ENCODE data around the gene TENM4.

The TENM4 gene

GRCh38 chr11:79068356-79068755 lies 372.5 kb downstream of the TENM4 start:
- Histone ChIP-seq H3K4me1 (ENCODE audit: control insufficient read depth in 1 of 2, insufficient read depth in 2 of 2, low read length in 2 of 2) (no peaks in the 10 kb centered on the region), H3K27ac (ENCODE audit: low read depth, low read length) (no peak overlapping the region), H3K9me3 (ENCODE audit: control insufficient read depth in 1 of 2, low read length in 2 of 2) (no peaks in the 10 kb centered on the region)

GRCh38 chr11:79067352-79067679 lies 373.5 kb downstream of the TENM4 start:
- no peaks in the 10 kb centered on the region for H3K4me1 ChIP-seq (ENCODE audit: control insufficient read depth in 1 of 2, insufficient read depth in 2 of 2, low read length in 2 of 2)
- H3K9me3 ChIP-seq (ENCODE audit: control insufficient read depth in 1 of 2, low read length in 2 of 2): no peaks in the 10 kb centered on the region
- no peak overlapping the region for H3K9ac ChIP-seq (ENCODE audit: low read depth in 1 of 2, low read length in 2 of 2)
- H3K27me3 ChIP-seq (ENCODE audit: control insufficient read depth in 1 of 2, insufficient read depth in 2 of 2, low read length in 2 of 2): no peaks in the 10 kb centered on the region
- no peaks in the 10 kb centered on the region for H3K36me3 ChIP-seq (ENCODE audit: control insufficient read depth in 1 of 2, insufficient read depth in 2 of 2, low read length in 2 of 2)
- no peak overlapping the region for H3K4me3 ChIP-seq (ENCODE audit: low read depth in 1 of 2, low read length in 2 of 2)
- H3K27ac ChIP-seq (ENCODE audit: low read depth, low read length): no peak overlapping the region

More at GRCh38 chr11:79068356-79068755, 372.5 kb downstream of the TENM4 start:
- no peaks in the 10 kb centered on the region for H3K36me3 ChIP-seq (ENCODE audit: control insufficient read depth in 1 of 2, insufficient read depth in 2 of 2, low read length in 2 of 2)
- no peak overlapping the region for H3K4me3 ChIP-seq (ENCODE audit: low read depth in 1 of 2, low read length in 2 of 2)
- H3K9ac ChIP-seq (ENCODE audit: low read depth in 1 of 2, low read length in 2 of 2): no peak overlapping the region
- no peaks in the 10 kb centered on the region for H3K27me3 ChIP-seq (ENCODE audit: control insufficient read depth in 1 of 2, insufficient read depth in 2 of 2, low read length in 2 of 2)

GRCh38 chr11:79066456-79067351 lies 374.1 kb downstream of the TENM4 start:
- Histone ChIP-seq H3K4me3 (ENCODE audit: low read depth in 1 of 2, low read length in 2 of 2) (no peak overlapping the region), H3K27ac (ENCODE audit: low read depth, low read length) (no peak overlapping the region)

GRCh38 chr11:79062814-79063762 lies 377.7 kb downstream of the TENM4 start:
- Histone ChIP-seq H3K27me3 (ENCODE audit: control insufficient read depth in 1 of 2, insufficient read depth in 2 of 2, low read length in 2 of 2) (no peaks in the 10 kb centered on the region), H3K4me1 (ENCODE audit: control insufficient read depth in 1 of 2, insufficient read depth in 2 of 2, low read length in 2 of 2) (no peaks in the 10 kb centered on the region), H3K4me3 (ENCODE audit: low read depth in 1 of 2, low read length in 2 of 2) (no peak overlapping the region), H3K9ac (ENCODE audit: low read depth in 1 of 2, low read length in 2 of 2) (no peak overlapping the region), H3K36me3 (ENCODE audit: control insufficient read depth in 1 of 2, insufficient read depth in 2 of 2, low read length in 2 of 2) (no peaks in the 10 kb centered on the region), H3K27ac (ENCODE audit: low read depth, low read length) (no peak overlapping the region), H3K9me3 (ENCODE audit: control insufficient read depth in 1 of 2, low read length in 2 of 2) (no peaks in the 10 kb centered on the region)

More at GRCh38 chr11:79066456-79067351, 374.1 kb downstream of the TENM4 start:
- H3K36me3 ChIP-seq (ENCODE audit: control insufficient read depth in 1 of 2, insufficient read depth in 2 of 2, low read length in 2 of 2): no peaks in the 10 kb centered on the region
- H3K4me1 ChIP-seq (ENCODE audit: control insufficient read depth in 1 of 2, insufficient read depth in 2 of 2, low read length in 2 of 2): no peaks in the 10 kb centered on the region
- no peaks in the 10 kb centered on the region for H3K9me3 ChIP-seq (ENCODE audit: control insufficient read depth in 1 of 2, low read length in 2 of 2)
- H3K27me3 ChIP-seq (ENCODE audit: control insufficient read depth in 1 of 2, insufficient read depth in 2 of 2, low read length in 2 of 2): no peaks in the 10 kb centered on the region
- no peak overlapping the region for H3K9ac ChIP-seq (ENCODE audit: low read depth in 1 of 2, low read length in 2 of 2)

- Histone ChIP-seq H3K36me3 (ENCODE audit: control insufficient read depth in 1 of 2, insufficient read depth in 2 of 2, low read length in 2 of 2) (no peaks in the 10 kb centered on the region), H3K27ac (ENCODE audit: low read depth, low read length) (no peak overlapping the region), H3K4me1 (ENCODE audit: control insufficient read depth in 1 of 2, insufficient read depth in 2 of 2, low read length in 2 of 2) (no peaks in the 10 kb centered on the region), H3K9me3 (ENCODE audit: control insufficient read depth in 1 of 2, low read length in 2 of 2) (no peaks in the 10 kb centered on the region), H3K4me3 (ENCODE audit: low read depth in 1 of 2, low read length in 2 of 2) (no peak overlapping the region), H3K9ac (ENCODE audit: low read depth in 1 of 2, low read length in 2 of 2) (no peak overlapping the region), H3K27me3 (ENCODE audit: control insufficient read depth in 1 of 2, insufficient read depth in 2 of 2, low read length in 2 of 2) (no peaks in the 10 kb centered on the region)
Observed at GRCh38 chr11:79060081-79060953, 380.5 kb downstream of the TENM4 start.

GRCh38 chr11:79059141-79059540 lies 381.7 kb downstream of the TENM4 start:
- Histone ChIP-seq H3K36me3 (ENCODE audit: control insufficient read depth in 1 of 2, insufficient read depth in 2 of 2, low read length in 2 of 2) (no peaks in the 10 kb centered on the region), H3K4me1 (ENCODE audit: control insufficient read depth in 1 of 2, insufficient read depth in 2 of 2, low read length in 2 of 2) (no peaks in the 10 kb centered on the region), H3K9ac (ENCODE audit: low read depth in 1 of 2, low read length in 2 of 2) (no peak overlapping the region), H3K27ac (ENCODE audit: low read depth, low read length) (no peak overlapping the region), H3K27me3 (ENCODE audit: control insufficient read depth in 1 of 2, insufficient read depth in 2 of 2, low read length in 2 of 2) (no peaks in the 10 kb centered on the region), H3K9me3 (ENCODE audit: control insufficient read depth in 1 of 2, low read length in 2 of 2) (no peaks in the 10 kb centered on the region), H3K4me3 (ENCODE audit: low read depth in 1 of 2, low read length in 2 of 2) (no peak overlapping the region)

GRCh38 chr11:79055856-79056631 lies 384.8 kb downstream of the TENM4 start:
- Histone ChIP-seq H3K36me3 (ENCODE audit: control insufficient read depth in 1 of 2, insufficient read depth in 2 of 2, low read length in 2 of 2) (no peaks in the 10 kb centered on the region), H3K9me3 (ENCODE audit: control insufficient read depth in 1 of 2, low read length in 2 of 2) (no peaks in the 10 kb centered on the region), H3K9ac (ENCODE audit: low read depth in 1 of 2, low read length in 2 of 2) (no peak overlapping the region), H3K27me3 (ENCODE audit: control insufficient read depth in 1 of 2, insufficient read depth in 2 of 2, low read length in 2 of 2) (no peaks in the 10 kb centered on the region), H3K4me3 (ENCODE audit: low read depth in 1 of 2, low read length in 2 of 2) (no peak overlapping the region), H3K4me1 (ENCODE audit: control insufficient read depth in 1 of 2, insufficient read depth in 2 of 2, low read length in 2 of 2) (no peaks in the 10 kb centered on the region), H3K27ac (ENCODE audit: low read depth, low read length) (no peak overlapping the region)

GRCh38 chr11:79054636-79055035 lies 386.2 kb downstream of the TENM4 start:
- H3K36me3 ChIP-seq (ENCODE audit: control insufficient read depth in 1 of 2, insufficient read depth in 2 of 2, low read length in 2 of 2): no peaks in the 10 kb centered on the region
- H3K9ac ChIP-seq (ENCODE audit: low read depth in 1 of 2, low read length in 2 of 2): no peak overlapping the region
- no peaks in the 10 kb centered on the region for H3K9me3 ChIP-seq (ENCODE audit: control insufficient read depth in 1 of 2, low read length in 2 of 2)
- H3K4me3 ChIP-seq (ENCODE audit: low read depth in 1 of 2, low read length in 2 of 2): no peak overlapping the region
- H3K27ac ChIP-seq (ENCODE audit: low read depth, low read length): no peak overlapping the region
- H3K4me1 ChIP-seq (ENCODE audit: control insufficient read depth in 1 of 2, insufficient read depth in 2 of 2, low read length in 2 of 2): peaks cover 0 to under 1% of the 10 kb centered on the region in 2 donors
- no peaks in the 10 kb centered on the region for H3K27me3 ChIP-seq (ENCODE audit: control insufficient read depth in 1 of 2, insufficient read depth in 2 of 2, low read length in 2 of 2)

- Histone ChIP-seq H3K36me3 (ENCODE audit: control insufficient read depth in 1 of 2, insufficient read depth in 2 of 2, low read length in 2 of 2) (no peaks in the 10 kb centered on the region), H3K9me3 (ENCODE audit: control insufficient read depth in 1 of 2, low read length in 2 of 2) (no peaks in the 10 kb centered on the region), H3K4me1 (ENCODE audit: control insufficient read depth in 1 of 2, insufficient read depth in 2 of 2, low read length in 2 of 2) (peaks cover 0 to 8% of the 10 kb centered on the region in 2 donors), H3K4me3 (ENCODE audit: low read depth in 1 of 2, low read length in 2 of 2) (no peak overlapping the region), H3K9ac (ENCODE audit: low read depth in 1 of 2, low read length in 2 of 2) (no peak overlapping the region), H3K27ac (ENCODE audit: low read depth, low read length) (no peak overlapping the region), H3K27me3 (ENCODE audit: control insufficient read depth in 1 of 2, insufficient read depth in 2 of 2, low read length in 2 of 2) (peaks cover 0 to 4% of the 10 kb centered on the region in 2 donors)
Observed at GRCh38 chr11:79052544-79052943, 388.3 kb downstream of the TENM4 start.

Data from duodenal mucosa (tissue), 2 donors.